Right cardiac atrium (tissue), 5 donors: Measurements from ENCODE around the gene DUSP5. TPM values are rescaled to one million over a fixed set of nuclear protein-coding genes. Genes with fewer than 3 reads are reported as not detected.

Experiments used
- ATAC-seq, 2 donors: fragments of 200-7000 bp; cut with Tn5 transposase; one replicate each; pipeline versions ENCODE4 v1.8.0 to v1.9.1; 2020; ENCODE audit warnings: moderate library complexity in 2 of 2, mild to moderate bottlenecking in 1 of 2
- DNase-seq, 3 donors: peaks; one replicate each; pipeline ENCODE4 v3.0.0-alpha.2; 2020
- H3K27ac ChIP-seq: one replicate; pipeline ENCODE4 v1.5.1; 2013; ENCODE audit warnings: mild to moderate bottlenecking, low read length, control low read depth, moderate library complexity
- H3K27me3 ChIP-seq: one replicate; pipeline ENCODE4 v1.6.1; 2013; ENCODE audit not compliant: control insufficient read depth, insufficient read depth
- H3K4me1 ChIP-seq: one replicate; pipeline ENCODE4 v1.6.1; 2013; ENCODE audit warnings: low read length; ENCODE audit not compliant: control insufficient read depth, insufficient read depth
- H3K4me3 ChIP-seq: one replicate; pipeline ENCODE4 v1.5.1; 2013; ENCODE audit warnings: low read length, control low read depth
- H3K9me3 ChIP-seq: one replicate; pipeline ENCODE4 v1.6.1; 2013; ENCODE audit warnings: low read length; ENCODE audit not compliant: control insufficient read depth
- WGBS: extraction: QIAGEN DNeasy Blood & Tissue Kit; methylation state at CpG from one replicate; pipeline ENCODE4 v1.1.7; 2013; 5-methylcytosine and 5-hydroxymethylcytosine counted together
- intact Hi-C, 4 donors: fragments of 100-400 bp; cut with DNase I; formaldehyde crosslinking; loops; one replicate each; pipeline versions ENCODE4 v1.11.0 to v1.14.0; 2022 to 2023
- long read RNA-seq, 4 donors: library from polyadenylated mRNA; unstranded; transcript quantifications; one replicate each; pipeline ENCODE4 v2.0.0, GENCODE V29; 2020 to 2021
- polyA plus RNA-seq: library from polyadenylated mRNA; stranded (reverse); fragments of 200-250 nt; gene quantifications from one replicate; pipeline ENCODE4 v1.2.3, GENCODE V29; 2013
- total RNA-seq, 4 donors: library from RNA; stranded (reverse); fragmentation: NEBNext Ultra II Directional; extraction: Animal tissue kit (Norgen Biotek cat#: 25700); gene quantifications; one replicate each; pipeline ENCODE4 v1.2.1, GENCODE V29; 2021
- donor health status: healthy with polysubstance abuse.
- donor health status: DM: no; HTN: yes; CAD: no.
- donor health status: DM: no; HTN: no; CAD: no.
- donor health status: DM: no; HTN: yes; CAD: no; lungs with severe emphysema.
- donor health status: DM: yes; HTN: yes; CAD: no.

The DUSP5 gene
- total RNA-seq (10 to 100 TPM in 3 of 4 donors, 1 to 10 TPM in 1; 9.8 to 25.6 (median 18.7) TPM), polyA plus RNA-seq (16.8 TPM)
- long read RNA-seq, donor 1, transcript DUSP5-201 (4 exons, 2,557 nt) = major isoform, 25 of 27 reads
- long read RNA-seq, donor 1, partial matches to known transcripts = 0 of 27 reads
- long read RNA-seq, donor 1, other reads (novel, unspliced or antisense) = 2 of 27 reads
- long read RNA-seq, donor 2, transcript DUSP5-201 (4 exons, 2,557 nt) = major isoform, 7 of 8 reads
- long read RNA-seq, donor 2, partial matches to known transcripts = 0 of 8 reads
- long read RNA-seq, donor 2, other reads (novel, unspliced or antisense) = 1 of 8 reads
- long read RNA-seq, donor 3, partial matches to known transcripts = 1 of 4 reads
- long read RNA-seq, donor 3, other reads (novel, unspliced or antisense) = 1 of 4 reads
- long read RNA-seq, donor 4, transcript DUSP5-201 (4 exons, 2,557 nt) = major isoform, 17 of 19 reads
- long read RNA-seq, donor 4, partial matches to known transcripts = 0 of 19 reads
- long read RNA-seq, donor 4, other reads (novel, unspliced or antisense) = 2 of 19 reads

GRCh38 chr10:110497438-110498086, at the start of gene DUSP5:
Gene DUSP5, plus strand, starts transcription at chr10:110497907. Its CDS starts 215 bp downstream, at chr10:110498122.
- intact Hi-C loops = no loop called here
- DNase-seq (peak; percentile 94 to 98 (median 97)), ATAC-seq (peak; percentile 84 to 91)
- Histone ChIP-seq H3K4me3 (peak within 1 kb of the TSS; percentile 67), H3K27ac (peak within 1 kb of the TSS; percentile 75), H3K9me3 (no peaks in the 10 kb centered on the region), H3K4me1 (peaks cover 16% of the 10 kb centered on the region), H3K27me3 (no peaks in the 10 kb centered on the region)
- WGBS = under 1% methylated on average over 98 of the region's 98 CpGs

- 90% methylated on average over 3 of the region's 3 CpGs for WGBS
- Histone ChIP-seq H3K4me1 (peaks cover 8% of the 10 kb centered on the region), H3K27me3 (no peaks in the 10 kb centered on the region), H3K27ac (no peak overlapping the region), H3K4me3 (no peak overlapping the region), H3K9me3 (no peaks in the 10 kb centered on the region)
- DNase-seq (no peak), ATAC-seq (no peak)
- intact Hi-C loops = no loop called here
These were observed 48.9 kb upstream of the DUSP5 start for GRCh38 chr10:110448682-110449418.

- no peak for ATAC-seq
- no peaks in the 10 kb centered on the region for H3K27me3 ChIP-seq
- DNase-seq = no peak
- H3K27ac ChIP-seq = no peak overlapping the region
- intact Hi-C loops = no loop called here
- H3K4me1 ChIP-seq = peaks cover 3% of the 10 kb centered on the region
- 46% methylated on average over 3 of the region's 3 CpGs for WGBS
- H3K9me3 ChIP-seq = no peaks in the 10 kb centered on the region
- no peak overlapping the region for H3K4me3 ChIP-seq
These were observed 42.3 kb upstream of the DUSP5 start for GRCh38 chr10:110455446-110455845.

GRCh38 chr10:110456046-110456445, 41.7 kb upstream of the DUSP5 start:
- ATAC-seq (peak in 1 of 2 donors; percentile 13), DNase-seq (no peak)
- intact Hi-C loops = no loop called here
- H3K4me3 ChIP-seq = no peak overlapping the region
- 30% methylated on average over 1 of the region's 1 CpG for WGBS
- no peaks in the 10 kb centered on the region for H3K9me3 ChIP-seq
- H3K4me1 ChIP-seq = peaks cover 3% of the 10 kb centered on the region
- H3K27ac ChIP-seq = peak overlapping the region; percentile 12
- H3K27me3 ChIP-seq = no peaks in the 10 kb centered on the region

- ATAC-seq (peak; percentile 3 to 42), DNase-seq (peak; percentile 28 to 64 (median 53))
- Histone ChIP-seq H3K27me3 (no peaks in the 10 kb centered on the region), H3K4me3 (no peak overlapping the region), H3K4me1 (peaks cover 3% of the 10 kb centered on the region), H3K27ac (no peak overlapping the region), H3K9me3 (no peaks in the 10 kb centered on the region)
- 40% methylated on average over 3 of the region's 3 CpGs for WGBS
- intact Hi-C loops = no loop called here
These were observed 41.1 kb upstream of the DUSP5 start for GRCh38 chr10:110456523-110457091.

GRCh38 chr10:110457851-110458250, 39.9 kb upstream of the DUSP5 start:
- no peak for DNase-seq
- Histone ChIP-seq H3K27ac (peak overlapping the region; percentile 40), H3K4me1 (peaks cover 3% of the 10 kb centered on the region), H3K27me3 (no peaks in the 10 kb centered on the region), H3K4me3 (no peak overlapping the region), H3K9me3 (no peaks in the 10 kb centered on the region)
- 92% methylated on average over 9 of the region's 9 CpGs for WGBS
- ATAC-seq = no peak
- intact Hi-C loops = no loop called here

- intact Hi-C loops = no loop called here
- DNase-seq (peak; percentile 71 to 78 (median 74)), ATAC-seq (peak; percentile 78 to 93)
- Histone ChIP-seq H3K27ac (peak overlapping the region; percentile 40), H3K4me3 (no peak overlapping the region), H3K9me3 (no peaks in the 10 kb centered on the region), H3K27me3 (no peaks in the 10 kb centered on the region), H3K4me1 (peaks cover 3% of the 10 kb centered on the region)
- 64% methylated on average over 7 of the region's 7 CpGs for WGBS
These were observed 39.3 kb upstream of the DUSP5 start for GRCh38 chr10:110458266-110458920.

GRCh38 chr10:110459600-110459999, 38.1 kb upstream of the DUSP5 start:
- WGBS = 93% methylated on average over 10 of the region's 10 CpGs
- H3K27me3 ChIP-seq = no peaks in the 10 kb centered on the region
- H3K4me3 ChIP-seq = no peak overlapping the region
- intact Hi-C loops = no loop called here
- peaks cover 3% of the 10 kb centered on the region for H3K4me1 ChIP-seq
- no peak for ATAC-seq
- peak overlapping the region; percentile 38 for H3K27ac ChIP-seq
- DNase-seq = no peak
- H3K9me3 ChIP-seq = no peaks in the 10 kb centered on the region

GRCh38 chr10:110460111-110460809, 37.4 kb upstream of the DUSP5 start:
- DNase-seq (peak; percentile 45 to 75 (median 73)), ATAC-seq (peak; percentile 40 to 44)
- 58% methylated on average over 16 of the region's 16 CpGs for WGBS
- peaks cover 3% of the 10 kb centered on the region for H3K4me1 ChIP-seq
- no peaks in the 10 kb centered on the region for H3K27me3 ChIP-seq
- intact Hi-C loops = no loop called here
- no peaks in the 10 kb centered on the region for H3K9me3 ChIP-seq
- H3K4me3 ChIP-seq = no peak overlapping the region
- H3K27ac ChIP-seq = peak overlapping the region; percentile 38

GRCh38 chr10:110461088-110461487, 36.6 kb upstream of the DUSP5 start:
- Histone ChIP-seq H3K27ac (no peak overlapping the region), H3K27me3 (no peaks in the 10 kb centered on the region), H3K4me3 (no peak overlapping the region), H3K4me1 (no peaks in the 10 kb centered on the region), H3K9me3 (no peaks in the 10 kb centered on the region)
- WGBS = 94% methylated on average over 7 of the region's 7 CpGs
- ATAC-seq (no peak), DNase-seq (no peak)
- intact Hi-C loops = no loop called here
